ENCODE data around the gene DCTN3.

The DCTN3 gene

DNA sequence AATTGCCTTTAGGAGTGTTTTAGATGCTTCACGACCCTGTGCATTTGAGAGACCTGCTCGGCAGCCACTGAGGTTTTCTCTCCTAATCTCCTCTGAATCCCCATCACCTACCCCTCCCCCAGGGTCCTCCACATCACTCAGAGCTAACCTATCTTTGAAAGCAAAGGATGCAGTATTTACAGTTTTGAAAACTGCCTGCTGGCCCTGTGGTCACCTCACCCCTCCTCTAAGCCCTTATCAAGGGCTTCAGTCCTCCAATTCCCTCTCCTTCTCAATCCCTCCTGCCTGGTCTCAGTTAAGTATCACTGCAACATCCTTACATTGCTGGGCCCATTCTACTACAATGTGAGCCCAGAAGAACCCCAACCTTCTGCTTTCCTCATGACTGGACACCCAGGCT lies 13.0 kb downstream of the DCTN3 start:
- Histone ChIP-seq H3K27ac (ENCODE audit: low read length, poor library complexity, severe bottlenecking) (no peak overlapping the region), H3K14ac (ENCODE audit: low read length in 2 of 2) (no peak overlapping the region), H3K9ac (ENCODE audit: low read length) (no peak overlapping the region), H3K4ac (ENCODE audit: low read depth in 1 of 2, low read length in 2 of 2) (no peak overlapping the region), H2AK5ac (ENCODE audit: low read length, severe bottlenecking) (no peak overlapping the region), H2AFZ (ENCODE audit: low read depth, low read length) (no peak overlapping the region), H2BK15ac (ENCODE audit: low read depth, poor library complexity, severe bottlenecking) (no peak overlapping the region), H4K8ac (ENCODE audit: low read length) (no peak overlapping the region), H3K4me2 (ENCODE audit: low read length, poor library complexity, severe bottlenecking) (no peak overlapping the region), H3K18ac (ENCODE audit: low read depth in 1 of 2, low read length in 2 of 2) (no peak overlapping the region), H2BK5ac (ENCODE audit: low read depth, low read length, poor library complexity, severe bottlenecking) (no peak overlapping the region), H3K23ac (ENCODE audit: low read length in 2 of 2) (no peak overlapping the region), H2BK120ac (ENCODE audit: low read depth, low read length) (no peak overlapping the region), H3K79me1 (replicated peaks; ENCODE audit: low read length, poor library complexity, severe bottlenecking) (peaks cover 9% of the 10 kb centered on the region), H2BK12ac (ENCODE audit: low read length in 2 of 2) (no peak overlapping the region), H3K36me3 (ENCODE audit: control insufficient read depth in 1 of 2, insufficient read depth in 2 of 2, low read depth in 1 of 2, low read length in 2 of 2) (peaks cover 0 to 6% of the 10 kb centered on the region in 2 experiments), H3K9me3 (ENCODE audit: control insufficient read depth, low read length) (no peaks in the 10 kb centered on the region), H4K91ac (ENCODE audit: low read length) (no peak overlapping the region), H3K4me1 (ENCODE audit: control insufficient read depth, insufficient read depth, low read depth, low read length) (peaks cover 11% of the 10 kb centered on the region), H3K4me3 (ENCODE audit: insufficient read depth in 1 of 2, low read depth in 1 of 2, low read length in 2 of 2) (no peak overlapping the region), H3K27me3 (ENCODE audit: control insufficient read depth in 1 of 2, insufficient read depth in 1 of 2, low read length in 2 of 2) (peaks cover 20 to 21% of the 10 kb centered on the region in 2 experiments)
- 56% methylated on average over 2 of the region's 2 CpGs for WGBS
- DNase-seq = no peak

DNA sequence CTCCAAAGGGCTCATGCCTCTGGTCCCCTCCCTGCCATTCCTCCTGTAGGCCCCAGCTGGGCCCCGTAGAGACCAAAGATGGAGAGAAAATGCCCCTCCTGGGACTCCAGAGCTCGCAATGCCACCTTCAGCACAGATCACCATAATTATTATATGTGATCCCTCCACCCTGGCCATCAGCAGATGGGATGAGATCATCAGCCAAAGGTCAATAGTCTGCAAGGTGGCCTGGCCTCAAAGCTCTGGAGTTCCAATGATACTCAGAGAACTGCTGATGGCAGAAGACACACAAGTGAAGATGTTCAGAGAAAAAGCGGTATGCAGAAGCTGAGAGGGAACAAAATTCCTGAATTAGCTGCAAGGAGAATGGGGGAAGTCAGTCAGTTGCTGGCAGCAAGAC lies 13.4 kb downstream of the DCTN3 start:
- H3K9ac ChIP-seq (ENCODE audit: low read length) = no peak overlapping the region
- no peak overlapping the region for H3K4me2 ChIP-seq (ENCODE audit: low read length, poor library complexity, severe bottlenecking)
- H2AFZ ChIP-seq (ENCODE audit: low read depth, low read length) = no peak overlapping the region
- H3K9me3 ChIP-seq (ENCODE audit: control insufficient read depth, low read length) = no peaks in the 10 kb centered on the region
- no peak for DNase-seq
- no peak overlapping the region for H4K91ac ChIP-seq (ENCODE audit: low read length)
- peaks cover 0 to 6% of the 10 kb centered on the region in 2 experiments for H3K36me3 ChIP-seq (ENCODE audit: control insufficient read depth in 1 of 2, insufficient read depth in 2 of 2, low read depth in 1 of 2, low read length in 2 of 2)
- peaks cover 9% of the 10 kb centered on the region for H3K79me1 ChIP-seq (replicated peaks; ENCODE audit: low read length, poor library complexity, severe bottlenecking)
- H3K23ac ChIP-seq (ENCODE audit: low read length in 2 of 2) = no peak overlapping the region
- no peak overlapping the region for H3K14ac ChIP-seq (ENCODE audit: low read length in 2 of 2)
- no peak overlapping the region for H3K4ac ChIP-seq (ENCODE audit: low read depth in 1 of 2, low read length in 2 of 2)
- H3K18ac ChIP-seq (ENCODE audit: low read depth in 1 of 2, low read length in 2 of 2) = no peak overlapping the region
- H2BK12ac ChIP-seq (ENCODE audit: low read length in 2 of 2) = no peak overlapping the region
- no peak overlapping the region for H2AK5ac ChIP-seq (ENCODE audit: low read length, severe bottlenecking)
- no peak overlapping the region for H3K27ac ChIP-seq (ENCODE audit: low read length, poor library complexity, severe bottlenecking)
- H3K4me1 ChIP-seq (ENCODE audit: control insufficient read depth, insufficient read depth, low read depth, low read length) = peaks cover 9% of the 10 kb centered on the region
- peaks cover 20 to 25% of the 10 kb centered on the region in 2 experiments for H3K27me3 ChIP-seq (ENCODE audit: control insufficient read depth in 1 of 2, insufficient read depth in 1 of 2, low read length in 2 of 2)
- WGBS = 80% methylated on average over 3 of the region's 3 CpGs
- no peak overlapping the region for H4K8ac ChIP-seq (ENCODE audit: low read length)
- H2BK5ac ChIP-seq (ENCODE audit: low read depth, low read length, poor library complexity, severe bottlenecking) = no peak overlapping the region
- H3K4me3 ChIP-seq (ENCODE audit: insufficient read depth in 1 of 2, low read depth in 1 of 2, low read length in 2 of 2) = no peak overlapping the region
- H2BK120ac ChIP-seq (ENCODE audit: low read depth, low read length) = no peak overlapping the region
- H2BK15ac ChIP-seq (ENCODE audit: low read depth, poor library complexity, severe bottlenecking) = no peak overlapping the region

DNA sequence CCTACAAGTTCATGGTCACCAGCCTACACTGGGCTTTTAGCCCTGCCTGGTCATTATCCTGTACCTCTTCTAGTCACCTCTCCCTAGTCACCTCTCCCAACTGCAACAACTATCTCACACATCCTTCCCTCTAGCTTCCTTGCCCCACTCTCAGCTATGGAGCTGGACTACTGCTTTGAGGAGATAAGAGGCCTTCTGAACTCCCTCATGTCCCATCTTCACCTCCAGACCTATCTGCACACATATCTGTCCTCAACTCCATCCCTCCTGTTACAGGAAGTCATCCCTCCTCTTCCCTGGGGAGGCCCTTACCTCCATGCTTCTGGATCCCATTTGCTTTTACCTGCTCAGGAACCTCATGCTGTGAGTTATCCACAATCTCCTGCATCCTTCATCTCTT lies 14.1 kb downstream of the DCTN3 start:
- Histone ChIP-seq H3K4ac (ENCODE audit: low read depth in 1 of 2, low read length in 2 of 2) (no peak overlapping the region), H3K4me2 (ENCODE audit: low read length, poor library complexity, severe bottlenecking) (no peak overlapping the region), H3K27ac (ENCODE audit: low read length, poor library complexity, severe bottlenecking) (no peak overlapping the region), H3K9me3 (ENCODE audit: control insufficient read depth, low read length) (no peaks in the 10 kb centered on the region), H3K4me3 (ENCODE audit: insufficient read depth in 1 of 2, low read depth in 1 of 2, low read length in 2 of 2) (no peak overlapping the region), H3K9ac (ENCODE audit: low read length) (no peak overlapping the region), H2BK12ac (ENCODE audit: low read length in 2 of 2) (no peak overlapping the region), H4K8ac (ENCODE audit: low read length) (no peak overlapping the region), H3K79me1 (replicated peaks; ENCODE audit: low read length, poor library complexity, severe bottlenecking) (peaks cover 8% of the 10 kb centered on the region), H3K27me3 (ENCODE audit: control insufficient read depth in 1 of 2, insufficient read depth in 1 of 2, low read length in 2 of 2) (peaks cover 20 to 32% of the 10 kb centered on the region in 2 experiments), H2BK5ac (ENCODE audit: low read depth, low read length, poor library complexity, severe bottlenecking) (no peak overlapping the region), H2BK15ac (ENCODE audit: low read depth, poor library complexity, severe bottlenecking) (no peak overlapping the region), H2BK120ac (ENCODE audit: low read depth, low read length) (no peak overlapping the region), H3K23ac (ENCODE audit: low read length in 2 of 2) (no peak overlapping the region), H4K91ac (ENCODE audit: low read length) (no peak overlapping the region), H3K4me1 (ENCODE audit: control insufficient read depth, insufficient read depth, low read depth, low read length) (peaks cover 7% of the 10 kb centered on the region), H3K18ac (ENCODE audit: low read depth in 1 of 2, low read length in 2 of 2) (no peak overlapping the region), H2AFZ (ENCODE audit: low read depth, low read length) (no peak overlapping the region), H2AK5ac (ENCODE audit: low read length, severe bottlenecking) (no peak overlapping the region), H3K14ac (ENCODE audit: low read length in 2 of 2) (no peak overlapping the region), H3K36me3 (ENCODE audit: control insufficient read depth in 1 of 2, insufficient read depth in 2 of 2, low read depth in 1 of 2, low read length in 2 of 2) (peaks cover 0 to 6% of the 10 kb centered on the region in 2 experiments)
- DNase-seq = no peak

DNA sequence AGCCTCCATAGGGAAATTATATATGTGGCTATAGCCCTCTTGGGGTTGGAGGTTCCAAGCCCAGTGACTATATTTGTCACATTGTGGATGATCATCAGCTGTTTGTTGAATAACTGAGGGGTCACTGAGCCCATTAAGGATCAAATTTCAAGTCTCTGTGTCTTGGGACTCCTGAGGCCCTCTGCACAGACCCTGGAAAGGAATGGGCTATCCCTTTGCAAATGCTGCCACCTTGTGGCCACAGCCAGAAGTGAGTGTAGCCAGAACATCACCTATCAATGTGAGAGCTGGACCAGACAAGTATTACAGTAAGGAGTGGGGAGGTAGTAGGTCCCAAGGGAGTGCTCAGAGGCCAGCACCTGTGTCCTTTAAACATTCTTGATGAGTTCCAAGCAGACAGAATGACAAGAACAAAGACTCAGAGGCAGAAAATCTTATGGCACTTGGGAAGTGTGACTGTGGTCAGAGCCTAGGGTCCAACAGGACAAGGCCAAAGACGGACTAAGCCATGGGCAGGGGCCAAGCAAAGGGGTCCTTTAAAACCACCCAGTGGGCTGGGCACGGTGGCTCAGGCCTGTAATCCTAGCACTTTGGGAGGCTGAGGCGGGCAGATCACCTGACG lies 16.6 kb downstream of the DCTN3 start:
- H3K9me3 ChIP-seq (ENCODE audit: control insufficient read depth, low read length) = no peaks in the 10 kb centered on the region
- H3K4me3 ChIP-seq (ENCODE audit: insufficient read depth in 1 of 2, low read depth in 1 of 2, low read length in 2 of 2) = no peak overlapping the region
- DNase-seq = peak; percentile 79
- H2BK120ac ChIP-seq (ENCODE audit: low read depth, low read length) = no peak overlapping the region
- H3K18ac ChIP-seq (ENCODE audit: low read depth in 1 of 2, low read length in 2 of 2) = no peak overlapping the region
- no peak overlapping the region for H2BK12ac ChIP-seq (ENCODE audit: low read length in 2 of 2)
- H3K4me1 ChIP-seq (ENCODE audit: control insufficient read depth, insufficient read depth, low read depth, low read length) = no peaks in the 10 kb centered on the region
- no peak overlapping the region for H2AFZ ChIP-seq (ENCODE audit: low read depth, low read length)
- H4K8ac ChIP-seq (ENCODE audit: low read length) = no peak overlapping the region
- no peak overlapping the region for H3K14ac ChIP-seq (ENCODE audit: low read length in 2 of 2)
- H2BK15ac ChIP-seq (ENCODE audit: low read depth, poor library complexity, severe bottlenecking) = no peak overlapping the region
- H3K4ac ChIP-seq (ENCODE audit: low read depth in 1 of 2, low read length in 2 of 2) = no peak overlapping the region
- peaks cover 26 to 57% of the 10 kb centered on the region in 2 experiments for H3K27me3 ChIP-seq (ENCODE audit: control insufficient read depth in 1 of 2, insufficient read depth in 1 of 2, low read length in 2 of 2)
- no peak overlapping the region for H2BK5ac ChIP-seq (ENCODE audit: low read depth, low read length, poor library complexity, severe bottlenecking)
- no peak overlapping the region for H3K23ac ChIP-seq (ENCODE audit: low read length in 2 of 2)
- H2AK5ac ChIP-seq (ENCODE audit: low read length, severe bottlenecking) = no peak overlapping the region
- no peaks in the 10 kb centered on the region for H3K36me3 ChIP-seq (ENCODE audit: control insufficient read depth in 1 of 2, insufficient read depth in 2 of 2, low read depth in 1 of 2, low read length in 2 of 2)
- no peak overlapping the region for H3K9ac ChIP-seq (ENCODE audit: low read length)
- no peak overlapping the region for H3K27ac ChIP-seq (ENCODE audit: low read length, poor library complexity, severe bottlenecking)
- H3K4me2 ChIP-seq (ENCODE audit: low read length, poor library complexity, severe bottlenecking) = no peak overlapping the region
- no peaks in the 10 kb centered on the region for H3K79me1 ChIP-seq (replicated peaks; ENCODE audit: low read length, poor library complexity, severe bottlenecking)
- WGBS = 37% methylated on average over 2 of the region's 4 CpGs
- H4K91ac ChIP-seq (ENCODE audit: low read length) = no peak overlapping the region
